ENCODE data around the gene NLGN3. TPM values are rescaled to one million over a fixed set of nuclear protein-coding genes. Genes with fewer than 3 reads are reported as not detected.

NLGN3 gene
- total RNA-seq, 4 donors from 2014 or later, result 0.21 to 0.52 (median 0.43) TPM

DNA sequence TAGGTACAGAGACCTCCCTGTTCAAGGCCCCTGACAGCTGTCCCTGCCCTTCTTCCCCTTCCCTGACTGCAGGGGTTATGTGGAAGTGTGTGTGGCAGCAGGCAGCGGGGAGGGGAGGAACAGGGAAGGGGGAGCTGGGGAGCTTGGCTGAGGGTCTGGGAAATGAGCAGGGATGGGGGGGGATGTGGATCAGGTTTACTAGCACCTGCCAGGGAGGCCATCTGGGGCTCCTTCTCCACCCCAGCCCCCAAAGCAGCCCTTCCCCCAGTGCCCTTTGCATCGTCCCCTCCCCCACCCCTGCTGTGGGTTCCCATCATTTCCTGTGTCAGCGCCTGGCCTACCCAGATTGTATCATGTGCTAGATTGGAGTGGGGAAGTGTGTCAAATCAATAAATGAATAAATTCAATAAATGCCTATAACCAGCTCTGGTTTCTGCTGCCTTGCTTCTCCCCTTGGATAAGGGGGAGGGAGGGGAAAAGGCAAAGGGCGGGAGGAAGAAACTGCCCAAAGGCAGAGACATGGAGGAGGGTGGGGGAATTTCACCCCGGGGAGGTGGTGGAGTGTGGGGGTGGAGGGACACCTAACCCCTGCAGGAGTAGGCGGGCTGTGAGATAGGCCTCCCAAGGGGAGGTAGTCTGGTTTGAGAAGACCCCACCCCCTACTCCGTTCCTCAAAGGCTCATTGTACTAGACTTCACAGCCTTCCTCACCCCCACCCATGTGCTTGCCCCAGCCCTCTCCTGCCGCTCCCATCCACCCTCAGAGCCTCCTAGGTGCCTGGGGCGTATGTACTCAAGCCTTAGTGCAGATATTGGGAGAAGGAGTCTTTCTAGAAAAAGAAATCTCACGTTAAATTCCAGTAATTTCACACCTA lies 41.3 kb upstream of the NLGN3 start:
- DNase-seq (ENCODE audit: low spot score in 2 of 2), result no peak
- WGBS, 2 donors, result 31 to 47% methylated on average over 8 to 10 of the region's 10 CpGs

DNA sequence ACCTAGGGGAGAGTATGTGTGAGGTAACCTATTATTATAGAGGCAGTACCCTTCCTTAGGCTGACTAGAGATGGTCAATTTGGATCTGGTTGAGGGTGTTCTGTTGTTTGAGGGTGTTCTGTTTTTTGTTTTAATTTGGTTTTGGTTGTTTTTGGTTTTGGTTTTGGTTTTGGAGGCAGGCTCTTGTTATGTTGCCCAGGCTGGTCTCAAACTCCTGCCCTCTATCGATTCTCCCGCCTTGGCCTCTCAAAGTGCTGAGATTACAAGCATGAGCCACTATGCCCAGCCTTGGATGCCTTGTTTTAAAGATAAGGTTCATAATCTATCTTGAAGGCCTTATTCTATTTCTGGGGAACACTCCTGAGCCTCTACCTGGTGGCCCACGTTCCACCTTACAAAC lies 39.0 kb upstream of the NLGN3 start:
- no peak overlapping the region for H3K4me3 ChIP-seq (ENCODE audit: low read depth, poor library complexity, severe bottlenecking)
- intact Hi-C loops (cut with DNase I; ENCODE audit: low total_unique reads), result no loop called here
- TF ChIP-seq POLR2A (IDR thresholded peaks at IDR 0.05), result no peak
- TF ChIP-seq, protein P1, sequence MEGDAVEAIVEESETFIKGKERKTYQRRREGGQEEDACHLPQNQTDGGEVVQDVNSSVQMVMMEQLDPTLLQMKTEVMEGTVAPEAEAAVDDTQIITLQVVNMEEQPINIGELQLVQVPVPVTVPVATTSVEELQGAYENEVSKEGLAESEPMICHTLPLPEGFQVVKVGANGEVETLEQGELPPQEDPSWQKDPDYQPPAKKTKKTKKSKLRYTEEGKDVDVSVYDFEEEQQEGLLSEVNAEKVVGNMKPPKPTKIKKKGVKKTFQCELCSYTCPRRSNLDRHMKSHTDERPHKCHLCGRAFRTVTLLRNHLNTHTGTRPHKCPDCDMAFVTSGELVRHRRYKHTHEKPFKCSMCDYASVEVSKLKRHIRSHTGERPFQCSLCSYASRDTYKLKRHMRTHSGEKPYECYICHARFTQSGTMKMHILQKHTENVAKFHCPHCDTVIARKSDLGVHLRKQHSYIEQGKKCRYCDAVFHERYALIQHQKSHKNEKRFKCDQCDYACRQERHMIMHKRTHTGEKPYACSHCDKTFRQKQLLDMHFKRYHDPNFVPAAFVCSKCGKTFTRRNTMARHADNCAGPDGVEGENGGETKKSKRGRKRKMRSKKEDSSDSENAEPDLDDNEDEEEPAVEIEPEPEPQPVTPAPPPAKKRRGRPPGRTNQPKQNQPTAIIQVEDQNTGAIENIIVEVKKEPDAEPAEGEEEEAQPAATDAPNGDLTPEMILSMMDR (IDR thresholded peaks at IDR 0.05), result no peak
- 82 to 94% methylated on average over 3 of the region's 3 CpGs for WGBS, 2 donors
- DNase-seq (ENCODE audit: low spot score in 2 of 2), result no peak

More for the DNA sequence above, 41.3 kb upstream of the NLGN3 start:
- intact Hi-C loops (cut with DNase I; ENCODE audit: low total_unique reads), result no loop called here
- TF ChIP-seq, protein P1 (IDR thresholded peaks at IDR 0.05), result no peak
- TF ChIP-seq POLR2A (IDR thresholded peaks at IDR 0.05), result no peak
- H3K4me3 ChIP-seq (ENCODE audit: low read depth, poor library complexity, severe bottlenecking), result no peak overlapping the region

DNA sequence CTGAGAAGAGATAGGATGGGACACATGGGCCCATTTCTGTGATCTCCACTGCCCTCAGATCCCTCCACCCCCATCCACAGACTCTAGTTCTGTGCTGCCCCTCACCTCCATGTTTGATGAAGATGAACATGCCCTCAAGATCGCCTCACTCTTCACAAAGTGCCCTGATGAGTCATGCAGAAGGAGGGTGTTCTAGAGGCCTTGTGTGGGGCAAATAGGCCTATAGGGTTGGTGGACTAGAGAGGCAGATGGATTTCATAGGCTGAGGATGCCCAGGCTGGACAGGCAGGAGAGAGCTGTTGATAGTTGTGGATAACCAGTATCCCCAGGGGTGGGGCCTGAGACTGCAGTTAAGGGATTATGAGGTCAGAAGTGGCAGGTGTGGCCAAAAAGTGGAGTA lies 38.2 kb upstream of the NLGN3 start, which contains the start of gene CXorf65:
Gene CXorf65 (minus strand): TSS at position 314 of the 400 bp plus-strand sequence. CDS start 184 bp downstream, at position 130.
- TF ChIP-seq, protein P1 (IDR thresholded peaks at IDR 0.05), result no peak
- no peak for TF ChIP-seq POLR2A (IDR thresholded peaks at IDR 0.05)
- no peak for DNase-seq (ENCODE audit: low spot score in 2 of 2)
- WGBS, 2 donors, result 74 to 88% methylated on average over 1 of the region's 1 CpG
- no peak within 1 kb of the TSS for H3K4me3 ChIP-seq (ENCODE audit: low read depth, poor library complexity, severe bottlenecking)
- intact Hi-C loops (cut with DNase I; ENCODE audit: low total_unique reads), result no loop called here

DNA sequence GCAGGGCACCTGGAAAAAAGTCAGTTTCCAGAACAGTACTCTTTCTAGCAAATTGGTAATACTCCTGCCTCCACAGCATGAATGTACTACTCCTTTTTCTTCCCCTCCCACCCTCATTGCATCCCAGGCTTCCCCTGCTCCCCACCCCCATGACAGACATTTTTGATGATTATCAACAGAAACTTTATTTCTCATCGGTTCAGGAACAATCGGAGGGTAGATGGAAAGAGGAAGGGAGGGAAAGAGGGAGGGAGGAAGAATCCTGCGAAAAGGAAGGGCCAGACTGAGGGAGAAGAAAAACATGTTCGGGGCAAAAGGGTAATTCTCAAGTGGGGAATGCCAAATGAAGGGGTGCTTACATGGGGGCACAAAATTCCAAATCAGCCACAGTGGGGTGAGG lies 37.4 kb upstream of the NLGN3 start:
- 68 to 72% methylated on average over 4 of the region's 4 CpGs for WGBS, 2 donors
- intact Hi-C loops (cut with DNase I; ENCODE audit: low total_unique reads), result no loop called here
- no peak overlapping the region for H3K4me3 ChIP-seq (ENCODE audit: low read depth, poor library complexity, severe bottlenecking)
- no peak for TF ChIP-seq POLR2A (IDR thresholded peaks at IDR 0.05)
- TF ChIP-seq, protein P1 (IDR thresholded peaks at IDR 0.05), result no peak
- no peak for DNase-seq (ENCODE audit: low spot score in 2 of 2)

DNA sequence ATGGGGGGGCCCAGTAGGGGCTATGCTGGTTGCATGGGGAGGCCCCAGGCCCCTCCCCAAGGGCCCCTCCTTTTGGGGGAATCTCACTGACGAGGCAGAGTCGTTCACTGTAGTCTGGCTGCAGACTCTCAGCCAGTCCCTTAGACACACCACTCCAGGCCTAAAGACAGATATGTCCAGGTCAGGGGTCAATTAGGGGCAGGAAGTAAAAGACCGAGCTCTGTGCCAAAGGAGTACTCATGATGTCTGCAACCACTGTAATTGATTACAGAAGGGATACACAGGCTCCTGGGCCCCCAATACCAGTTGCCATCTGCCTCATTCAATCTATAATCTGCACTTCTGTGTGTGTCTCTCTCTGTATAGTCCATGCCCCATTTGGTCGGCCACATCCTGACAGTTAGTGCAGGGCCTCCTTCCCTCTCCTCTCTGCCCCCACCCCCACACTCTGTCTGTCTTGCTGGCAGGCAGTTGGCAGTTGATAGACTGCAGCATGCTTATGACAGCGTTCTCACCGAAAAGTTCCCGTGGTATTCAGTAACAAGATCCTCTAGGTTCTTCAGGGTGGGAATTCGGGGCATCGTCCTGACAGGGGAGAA lies 36.8 kb upstream of the NLGN3 start:
- DNase-seq (ENCODE audit: low spot score in 2 of 2), result no peak
- no peak for TF ChIP-seq POLR2A (IDR thresholded peaks at IDR 0.05)
- TF ChIP-seq, protein P1 (IDR thresholded peaks at IDR 0.05), result no peak

More for the DNA sequence above, 36.8 kb upstream of the NLGN3 start:
- intact Hi-C loops (cut with DNase I; ENCODE audit: low total_unique reads), result no loop called here
- 42 to 60% methylated on average over 9 of the region's 9 CpGs for WGBS, 2 donors
- H3K4me3 ChIP-seq (ENCODE audit: low read depth, poor library complexity, severe bottlenecking), result no peak overlapping the region

Measured in lower leg skin (tissue), 4 donors.